Left renal cortex interstitium (tissue), 4 donors: ENCODE results near the gene ZBTB7B. TPM values are rescaled to one million over a fixed set of nuclear protein-coding genes. Genes with fewer than 3 reads are reported as not detected.
A peak's percentile ranks its signal among the peaks of the same experiment; 100 is the strongest.

Source experiments
- DNase-seq, 4 donors: peaks; one replicate each; pipeline ENCODE4 v3.0.0-alpha.2; 2013; ENCODE audit warnings: low read depth in 4 of 4, low spot score in 2 of 4, missing footprints in 1 of 4
- polyA plus RNA-seq, 4 donors: library from polyadenylated mRNA; unstranded; fragments of 120-200 nt; gene quantifications; one replicate each; pipeline ENCODE4 v1.2.1, GENCODE V29; 2013; ENCODE audit not compliant: insufficient read length in 4 of 4

ZBTB7B gene
- polyA plus RNA-seq, 4 donors: 11.8 to 17.9 (median 15.4) TPM

- DNase-seq: no peak
Observed at GRCh38 chr1:155014709-155015508, 12.3 kb downstream of the ZBTB7B start.

- DNase-seq: no peak
Observed at GRCh38 chr1:155015527-155016230, 13.1 kb downstream of the ZBTB7B start.

GRCh38 chr1:155016231-155016831 lies 13.7 kb downstream of the ZBTB7B start:
- DNase-seq: no peak

- peak in 3 of 4 donors; percentile 64 to 78 (median 71) for DNase-seq
Observed at GRCh38 chr1:155017041-155017945, 14.7 kb downstream of the ZBTB7B start.

- no peak for DNase-seq
Observed at GRCh38 chr1:155017946-155018316, 15.3 kb downstream of the ZBTB7B start.

- no peak for DNase-seq
Observed at GRCh38 chr1:155018617-155019348, 16.2 kb downstream of the ZBTB7B start.

- DNase-seq: no peak
Observed at GRCh38 chr1:155019377-155020245, 17.0 kb downstream of the ZBTB7B start.

- DNase-seq: no peak
Observed at GRCh38 chr1:155022136-155022926, 19.7 kb downstream of the ZBTB7B start.

- DNase-seq: no peak
Observed at GRCh38 chr1:155022927-155023236, 20.3 kb downstream of the ZBTB7B start.

GRCh38 chr1:155023627-155024026 lies 21.0 kb downstream of the ZBTB7B start:
- no peak for DNase-seq

GRCh38 chr1:155024315-155024714 lies 21.7 kb downstream of the ZBTB7B start:
- DNase-seq: no peak

- no peak for DNase-seq
Observed at GRCh38 chr1:155026154-155026553, 23.6 kb downstream of the ZBTB7B start.

- DNase-seq: no peak
Observed at GRCh38 chr1:155026588-155026987, 24.0 kb downstream of the ZBTB7B start.

- no peak for DNase-seq
Observed at GRCh38 chr1:155029513-155030242, 27.1 kb downstream of the ZBTB7B start.

GRCh38 chr1:155030243-155030795 lies 27.7 kb downstream of the ZBTB7B start:
- no peak for DNase-seq

GRCh38 chr1:155030899-155031298 lies 28.3 kb downstream of the ZBTB7B start:
- no peak for DNase-seq

GRCh38 chr1:155032886-155033285 lies 30.3 kb downstream of the ZBTB7B start:
- DNase-seq: no peak
